ENCODE measurements around the gene TMEM212. TPM values are rescaled to one million over a fixed set of nuclear protein-coding genes. Genes with fewer than 3 reads are reported as not detected.

Gene TMEM212
- total and polyA plus RNA-seq, 2 of the 13 experiments (the other 11 are each of a cell fraction or from before 2014, with no cell fraction given), result not detected

DNA sequence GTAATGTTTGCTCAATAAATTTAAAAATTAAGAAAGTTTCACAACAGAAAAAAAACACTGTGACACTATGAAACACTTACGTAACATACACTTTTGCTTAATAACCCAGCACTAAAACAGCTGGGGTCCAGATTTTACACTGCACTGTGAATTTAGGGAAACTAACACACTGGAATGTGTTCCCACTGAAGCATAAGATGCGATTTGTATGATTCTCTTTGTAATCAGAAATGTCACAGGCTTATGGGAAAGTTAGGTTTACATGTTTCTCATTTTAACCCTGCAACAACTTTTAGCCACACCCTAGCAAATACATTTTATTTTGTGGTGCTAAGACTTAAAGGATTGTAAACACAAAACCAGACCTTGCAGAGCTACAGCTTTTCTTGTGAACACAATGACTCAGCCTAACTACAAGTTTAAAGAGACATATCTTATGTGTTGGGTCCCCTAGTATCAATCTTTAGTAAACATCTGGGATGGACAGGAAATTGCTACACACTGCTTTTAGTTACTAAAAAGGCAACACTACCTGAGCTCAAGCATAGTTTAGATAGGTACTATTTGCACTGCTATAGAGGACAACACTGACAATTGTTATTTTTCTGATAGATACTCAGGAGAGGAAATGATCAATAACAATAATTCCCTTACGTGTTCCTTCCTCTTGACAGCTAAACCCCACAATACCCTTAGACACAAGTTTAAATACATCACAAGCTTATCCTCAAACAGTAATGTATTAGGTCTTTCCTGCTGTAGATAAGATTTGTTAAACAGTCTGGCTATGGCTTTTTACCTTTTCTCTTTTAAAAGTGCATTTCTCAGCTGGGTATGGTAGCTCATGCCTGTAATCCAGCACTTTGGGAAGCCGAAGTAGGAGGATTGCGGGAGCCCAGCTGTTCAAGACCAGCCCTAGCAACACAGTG, 36.7 kb upstream of the TMEM212 start (continued):
- no peak; the same call in 1 of the 2 replicates for TF ChIP-seq ZBED4 (CRISPR knock-in tag; IDR thresholded peaks at IDR 0.05; ENCODE audit: borderline replicate concordance)
- no peak for TF ChIP-seq ZNF7 (CRISPR knock-in tag; IDR thresholded peaks at IDR 0.05)
- peak; percentile 89 for TF ChIP-seq RXRB (CRISPR knock-in tag; IDR thresholded peaks at IDR 0.05; ENCODE audit: borderline replicate concordance)
- peak; percentile 98 for TF ChIP-seq JUNB (CRISPR knock-in tag; IDR thresholded peaks at IDR 0.05; ENCODE audit: borderline replicate concordance)
- TF ChIP-seq MED8 (CRISPR knock-in tag; IDR thresholded peaks at IDR 0.05; ENCODE audit: insufficient replicate concordance), result peak; percentile 69
- TF ChIP-seq GZF1 (CRISPR knock-in tag; IDR thresholded peaks at IDR 0.05), result no peak
- peak; percentile 96 for TF ChIP-seq FOSL1 (CRISPR knock-in tag; IDR thresholded peaks at IDR 0.05; ENCODE audit: borderline replicate concordance)
- TF ChIP-seq TCF7L2 (IDR thresholded peaks at IDR 0.05; ENCODE audit: low read depth, low read length), result peak; percentile 54; the same call in 1 of the 2 replicates
- TF ChIP-seq ATM (IDR thresholded peaks at IDR 0.05; ENCODE audit: borderline replicate concordance), result no peak
- TF ChIP-seq RELA (CRISPR knock-in tag; IDR thresholded peaks at IDR 0.05), result no peak
- peak; percentile 65 for TF ChIP-seq DMAP1 (CRISPR knock-in tag; IDR thresholded peaks at IDR 0.05)
- TF ChIP-seq PHF20 (CRISPR knock-in tag; IDR thresholded peaks at IDR 0.05), result no peak
- peak; percentile 75; the same call in 1 of the 2 replicates for TF ChIP-seq ZSCAN5A (CRISPR knock-in tag; IDR thresholded peaks at IDR 0.05; ENCODE audit: borderline replicate concordance)
- peak; percentile 97 for TF ChIP-seq ZNF878 (CRISPR knock-in tag; IDR thresholded peaks at IDR 0.05)
- TF ChIP-seq RNF219 (CRISPR knock-in tag; IDR thresholded peaks at IDR 0.05), result peak; percentile 90
- TF ChIP-seq AFF4 (CRISPR knock-in tag; IDR thresholded peaks at IDR 0.05), result peak; percentile 87

All from HepG2 (cell line).